GM10248 (cell line): ENCODE data around the gene DCAF12L2.
"Not testable (repeated sequence)": the region's sequence is repeated elsewhere in the genome, so short reads cannot be mapped to it uniquely, and the experiment has no call there.

Experiments used
- CTCF ChIA-PET: fragments of 300-600 bp; sonication (Branson Sonifier 250); formaldehyde crosslinking; extraction: SDS; loops from one replicate; lab custom pipeline; 2021; ENCODE audit warnings: antibody characterized with exemption; lab: Yijun Ruan, JAX
- POLR2A ChIA-PET: fragments of 350-650 bp; sonication (Branson Sonifier 250); formaldehyde crosslinking; extraction: SDS; loops from one replicate; lab custom pipeline; 2020; ENCODE audit warnings: antibody characterized with exemption; lab: Yijun Ruan, JAX
- DNase-seq: peaks from one replicate; pipeline ENCODE4 v3.0.0; 2012; ENCODE audit errors: extremely low spot score
- CTCF ChIP-seq: IDR thresholded peaks from 2 replicates; pipeline ENCODE4 v1.5.1; 2012; ENCODE audit warnings: mild to moderate bottlenecking, low read depth; ENCODE audit errors: extremely low read depth, missing control alignments, control extremely low read depth

DCAF12L2 gene

GRCh38 chrX:126165721-126166461 is at the start of gene DCAF12L2:
Gene DCAF12L2 (minus strand): TSS chrX:126166289. CDS start chrX:126165924, 365 bp downstream.
- DNase-seq = no peak
- ChIA-PET POLR2A (no interaction called here), CTCF (no interaction called here)
- no peak for TF ChIP-seq CTCF

GRCh38 chrX:126190888-126191287 is 24.8 kb upstream of the DCAF12L2 start:
- POLR2A ChIA-PET, DNase-seq, CTCF ChIA-PET: not testable (repeated sequence)

- CTCF ChIA-PET = no interaction called here
- POLR2A ChIA-PET = no interaction called here
- no peak for TF ChIP-seq CTCF
- no peak for DNase-seq
These were observed 11.2 kb upstream of the DCAF12L2 start for GRCh38 chrX:126177133-126177840.

GRCh38 chrX:126170720-126171119 is 4.6 kb upstream of the DCAF12L2 start:
- no peak for DNase-seq
- POLR2A ChIA-PET = no interaction called here
- no peak for TF ChIP-seq CTCF
- CTCF ChIA-PET = no interaction called here

- ChIA-PET POLR2A (no interaction called here), CTCF (no interaction called here)
- no peak for DNase-seq
- no peak for TF ChIP-seq CTCF
These were observed 1.5 kb upstream of the DCAF12L2 start for GRCh38 chrX:126167560-126167959.

GRCh38 chrX:126165401-126165720 is 728 bp downstream of the DCAF12L2 start:
- POLR2A ChIA-PET = no interaction called here
- CTCF ChIA-PET = no interaction called here
- DNase-seq = no peak
- no peak for TF ChIP-seq CTCF

- no peak for DNase-seq
- CTCF ChIA-PET = no interaction called here
- TF ChIP-seq CTCF = no peak
- POLR2A ChIA-PET = no interaction called here
These were observed 1.2 kb downstream of the DCAF12L2 start for GRCh38 chrX:126164689-126165400.
